Activated gamma-delta T cell (primary cell): ENCODE measurements around the gene RPP38.

Experiments
- DNase-seq: peaks from one replicate; lab custom pipeline; 2025; lab: John Stamatoyannopoulos, UW
- total RNA-seq, 2 donors: gene quantifications; one replicate each; lab custom pipeline; 2026; lab: John Stamatoyannopoulos, UW

RPP38 gene
- 18.0 to 19.2 reads per million in 2 donors for total RNA-seq

- DNase-seq = peak; percentile 98
Observed at GRCh38 chr10:15097011-15097812, at the start of gene RPP38. Gene RPP38, plus strand, starts transcription at chr10:15097355. Its CDS starts 5,960 bp downstream, at chr10:15103315.

GRCh38 chr10:15049533-15049932, 47.6 kb upstream of the RPP38 start:
- DNase-seq = no peak

GRCh38 chr10:15052121-15052520, 45.0 kb upstream of the RPP38 start:
- no peak for DNase-seq

GRCh38 chr10:15053061-15053460, 44.1 kb upstream of the RPP38 start:
- no peak for DNase-seq

GRCh38 chr10:15058689-15059088, 38.5 kb upstream of the RPP38 start:
- no peak for DNase-seq

- no peak for DNase-seq
Observed at GRCh38 chr10:15059914-15060313, 37.2 kb upstream of the RPP38 start.

GRCh38 chr10:15060638-15061037, 36.5 kb upstream of the RPP38 start:
- no peak for DNase-seq

GRCh38 chr10:15067154-15067553, 30.0 kb upstream of the RPP38 start:
- DNase-seq = no peak

GRCh38 chr10:15068802-15069201, 28.4 kb upstream of the RPP38 start:
- DNase-seq = no peak

GRCh38 chr10:15069230-15069629, 27.9 kb upstream of the RPP38 start:
- DNase-seq = no peak

- DNase-seq = no peak
Observed at GRCh38 chr10:15072358-15072757, 24.8 kb upstream of the RPP38 start.

- no peak for DNase-seq
Observed at GRCh38 chr10:15075421-15075820, 21.7 kb upstream of the RPP38 start.

GRCh38 chr10:15083674-15084501, 13.3 kb upstream of the RPP38 start:
- DNase-seq = no peak

GRCh38 chr10:15084502-15084922, 12.6 kb upstream of the RPP38 start:
- DNase-seq = no peak

- DNase-seq = peak; percentile 74
Observed at GRCh38 chr10:15088428-15089261, 8.5 kb upstream of the RPP38 start, which contains the start of gene ACBD7. Gene ACBD7, minus strand, starts transcription at chr10:15088776. Its CDS starts 48 bp downstream, at chr10:15088728.

GRCh38 chr10:15091418-15091817, 5.7 kb upstream of the RPP38 start:
- no peak for DNase-seq

GRCh38 chr10:15092855-15093408, 4.2 kb upstream of the RPP38 start:
- no peak for DNase-seq

- no peak for DNase-seq
Observed at GRCh38 chr10:15096661-15097010, 519 bp upstream of the RPP38 start.

GRCh38 chr10:15099886-15100285, 2.7 kb downstream of the RPP38 start:
- no peak for DNase-seq

- no peak for DNase-seq
Observed at GRCh38 chr10:15103513-15103912, 6.4 kb downstream of the RPP38 start.

GRCh38 chr10:15106352-15107013, 9.3 kb downstream of the RPP38 start:
- no peak for DNase-seq
